Upper lobe of left lung (tissue), 4 donors: ENCODE data around the gene DENND2C.

Source experiments
- CTCF ChIP-seq, 6 experiments: fragments of 450-650 bp in 4 of 6; fragments of 200-600 bp in 2 of 6; sonication (generic) in 2 of 6; IDR thresholded peaks; one replicate each; pipeline ENCODE4 v1.5.1; 2016 to 2019; ENCODE audit warnings: antibody characterized with exemption in 6 of 6
- EP300 ChIP-seq, 4 donors: sonication (generic); formaldehyde crosslinking; IDR thresholded peaks; one replicate each; pipeline ENCODE4 v1.5.1; 2017; ENCODE audit warnings: antibody characterized with exemption in 4 of 4, control low read depth in 2 of 4
- POLR2A ChIP-seq, 4 donors: fragments of 450-650 bp; IDR thresholded peaks; one replicate each; pipeline ENCODE4 v1.5.1; 2016 to 2017; ENCODE audit warnings: antibody characterized with exemption in 4 of 4, mild to moderate bottlenecking in 2 of 4

DNA sequence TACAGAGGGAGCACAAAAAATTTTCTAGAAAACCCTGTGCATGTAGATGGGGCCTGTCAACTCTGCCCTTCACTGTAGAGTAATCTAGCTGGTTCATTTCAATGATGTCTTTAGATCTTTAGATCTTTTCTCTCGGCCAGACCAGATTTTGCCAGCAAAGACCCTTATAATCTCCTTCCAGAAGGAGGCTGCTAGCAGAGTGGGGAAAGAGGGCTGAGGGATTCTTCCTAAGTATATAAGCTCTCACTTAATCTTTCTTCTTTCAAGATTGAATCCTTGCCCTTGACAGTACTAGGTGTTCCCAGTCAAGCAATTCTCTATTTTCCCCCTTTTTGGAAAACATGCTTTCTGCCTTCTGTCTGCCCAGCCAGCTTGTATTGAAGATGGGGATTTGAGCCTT is 122.8 kb downstream of the DENND2C start:
- TF ChIP-seq CTCF (IDR thresholded peaks at IDR 0.05) = no peak
- no peak for TF ChIP-seq POLR2A (IDR thresholded peaks at IDR 0.05)
- TF ChIP-seq EP300 (IDR thresholded peaks at IDR 0.05) = no peak
